ENCODE measurements around the gene LAMA4.
"Not testable (repeated sequence)": the region's sequence is repeated elsewhere in the genome, so short reads cannot be mapped to it uniquely, and the experiment has no call there.

Gene LAMA4

DNA sequence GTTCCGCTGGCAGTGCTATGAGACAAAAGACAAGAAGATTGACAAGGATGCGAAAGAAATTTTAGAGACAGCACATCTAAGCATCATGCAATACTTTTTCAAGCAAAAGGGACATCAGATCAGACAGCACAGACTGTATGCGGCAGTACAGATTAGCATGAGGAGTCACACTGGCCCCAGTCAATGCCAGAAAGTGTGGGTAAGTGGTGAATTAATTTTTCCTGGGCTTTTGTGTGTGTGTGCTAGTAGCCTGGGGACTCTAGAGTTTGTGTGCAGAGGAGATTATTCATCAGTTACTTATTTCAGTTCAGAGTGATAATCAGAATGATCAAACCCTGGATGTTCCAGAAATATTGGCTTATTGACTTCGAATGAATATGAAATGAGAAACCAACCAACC lies 47.2 kb downstream of the LAMA4 start:
- no peak for DNase-seq

DNA sequence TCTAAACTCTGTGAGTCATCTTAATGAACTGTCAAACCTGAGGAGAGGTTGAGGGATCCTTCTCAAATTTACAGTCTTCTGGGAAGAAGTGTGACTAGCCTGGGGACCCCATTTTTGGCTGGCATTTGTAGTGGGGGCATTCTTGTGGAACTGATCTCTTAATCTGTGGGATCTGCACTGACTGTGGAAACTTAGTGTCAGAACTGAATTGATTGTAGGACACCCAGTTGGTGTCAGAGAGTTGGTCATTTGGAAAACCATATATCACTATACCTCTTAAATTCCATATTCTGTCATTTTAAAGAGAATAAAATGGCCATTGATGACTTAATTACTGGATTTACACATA lies 48.3 kb downstream of the LAMA4 start:
- no peak for DNase-seq

- no peak for DNase-seq
These were observed 48.8 kb downstream of the LAMA4 start for GRCh38 chr6:112205427-112206109.

GRCh38 chr6:112204350-112204706 lies 50.0 kb downstream of the LAMA4 start:
- DNase-seq = no peak

- DNase-seq = no peak
These were observed 50.6 kb downstream of the LAMA4 start for GRCh38 chr6:112203577-112204349.

DNA sequence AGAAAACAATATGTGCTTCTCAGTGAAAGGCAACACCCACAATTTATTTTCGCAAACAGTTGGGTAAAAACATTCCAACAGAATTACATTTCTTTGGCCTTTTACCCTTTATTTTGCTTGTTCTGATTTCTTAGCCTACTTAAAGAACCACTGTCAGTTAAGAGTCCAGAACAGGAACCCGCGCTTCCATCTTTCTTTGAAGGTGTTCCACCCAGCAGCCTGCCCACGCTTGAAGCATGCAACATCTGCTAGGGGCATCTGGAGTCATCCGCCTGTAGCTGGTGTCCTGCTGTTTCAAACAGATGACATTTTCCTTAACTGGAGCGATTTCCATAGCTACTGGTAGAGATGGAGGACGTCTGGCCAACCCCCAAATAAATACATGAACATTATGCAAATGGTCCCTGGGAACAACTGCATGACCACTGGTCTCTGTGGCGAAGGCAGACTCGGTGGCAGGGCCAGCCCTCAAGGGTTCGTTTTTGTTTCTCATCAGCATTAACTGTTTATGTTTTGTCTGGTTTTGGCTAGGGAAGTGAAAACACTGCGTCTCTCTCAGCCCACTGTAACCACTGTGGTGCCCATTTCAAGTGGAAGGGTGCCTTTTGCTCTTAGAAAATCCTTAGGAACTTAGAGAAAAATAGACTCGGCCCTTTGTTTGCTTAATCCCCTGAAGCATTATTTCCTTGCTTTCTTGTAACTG lies 51.6 kb downstream of the LAMA4 start:
- DNase-seq = no peak

DNA sequence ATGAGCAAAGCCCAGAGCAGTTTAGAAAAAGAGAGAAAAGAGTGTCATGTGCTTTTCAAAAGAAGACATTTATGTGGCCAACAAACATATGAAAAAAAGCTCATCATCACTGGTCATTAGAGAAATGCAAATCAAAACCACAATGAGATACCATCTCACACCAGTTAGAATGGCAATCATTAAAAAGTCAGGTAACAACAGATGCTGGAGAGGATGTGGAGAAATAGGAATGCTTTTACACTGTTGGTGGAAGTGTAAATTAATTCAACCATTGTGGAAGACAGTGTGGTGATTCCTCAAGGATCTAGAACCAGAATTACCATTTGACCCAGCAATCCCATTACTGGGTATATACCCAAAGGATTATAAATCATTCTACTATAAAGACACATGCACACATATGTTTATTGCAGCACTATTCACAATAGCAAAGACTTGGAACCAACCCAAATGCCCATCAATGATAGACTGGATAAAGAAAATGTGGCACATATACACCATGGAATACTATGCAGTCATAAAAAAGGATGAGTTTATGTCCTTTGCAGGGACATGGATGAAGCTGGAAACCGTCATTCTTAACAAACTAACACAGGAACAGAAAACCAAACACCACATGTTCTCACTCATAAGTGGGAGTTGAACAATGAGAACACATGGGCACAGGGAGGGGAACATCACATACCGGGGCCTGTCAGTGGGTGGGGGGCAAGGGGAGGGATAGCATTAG lies 54.0 kb downstream of the LAMA4 start:
- DNase-seq = not testable (repeated sequence)

DNA sequence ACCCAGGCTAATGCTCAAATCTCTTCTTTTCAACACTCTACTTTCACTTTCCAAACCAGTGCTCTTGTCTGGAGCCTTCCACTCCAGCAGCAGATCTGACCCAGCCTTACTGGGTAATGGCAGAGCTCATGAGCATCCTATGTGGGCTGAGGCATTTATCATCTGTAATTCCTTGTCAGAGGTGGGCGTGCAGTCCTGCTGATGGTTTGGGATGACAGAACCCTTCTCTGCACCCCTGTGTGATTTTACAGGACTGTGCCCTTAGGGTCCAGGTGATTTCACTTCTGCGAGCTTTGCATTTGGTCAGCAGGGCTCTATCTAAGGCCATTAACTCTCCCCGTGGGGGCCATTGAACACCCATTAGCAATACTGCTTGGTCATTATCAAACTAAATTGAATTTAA lies 55.4 kb downstream of the LAMA4 start:
- DNase-seq = no peak

GRCh38 chr6:112198582-112198981 lies 55.8 kb downstream of the LAMA4 start:
- DNase-seq = no peak

GRCh38 chr6:112197636-112198035 lies 56.7 kb downstream of the LAMA4 start:
- no peak for DNase-seq

GRCh38 chr6:112196306-112196705 lies 58.1 kb downstream of the LAMA4 start:
- no peak for DNase-seq

DNA sequence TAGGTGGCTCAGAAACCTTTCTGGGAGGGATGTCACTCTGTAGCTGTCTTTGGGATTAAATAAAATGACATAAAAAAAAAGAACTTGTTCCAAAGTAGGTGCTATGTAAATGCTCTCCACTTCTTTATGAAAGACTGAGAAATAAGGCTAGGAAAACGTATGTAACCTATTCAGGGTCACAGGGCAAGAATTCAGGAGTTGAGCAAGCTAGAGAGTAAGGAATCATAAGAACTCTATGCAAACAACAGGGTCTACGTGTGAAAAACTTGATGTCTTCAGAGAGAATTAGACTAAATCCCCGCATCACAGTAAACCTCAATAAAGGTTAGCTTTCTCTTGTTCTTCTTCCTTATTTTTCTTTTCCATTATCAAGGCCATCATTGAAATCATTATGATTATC lies 59.2 kb downstream of the LAMA4 start:
- DNase-seq = no peak

DNA sequence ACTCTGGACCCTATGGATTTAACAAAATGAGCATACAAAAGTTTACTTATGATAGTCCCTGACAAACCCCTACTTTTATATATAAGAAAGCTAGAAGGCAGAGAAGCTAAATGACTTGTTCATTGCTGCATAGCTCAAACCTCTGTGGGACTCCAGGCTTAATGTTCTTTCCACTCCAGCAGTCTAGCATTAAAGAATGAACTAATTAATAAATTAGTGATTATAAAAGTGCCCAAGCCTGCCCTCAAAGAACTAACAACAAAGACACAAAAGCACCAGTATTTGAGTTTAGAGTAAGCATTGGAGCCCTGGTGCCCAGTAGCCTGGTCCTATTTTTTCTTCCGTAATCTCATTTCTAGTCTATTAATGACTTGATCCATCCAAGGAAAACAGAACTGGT lies 59.9 kb downstream of the LAMA4 start:
- no peak for DNase-seq

- no peak for DNase-seq
These were observed 60.8 kb downstream of the LAMA4 start for GRCh38 chr6:112193535-112194051.

- no peak for DNase-seq
These were observed 61.2 kb downstream of the LAMA4 start for GRCh38 chr6:112193117-112193516.

GRCh38 chr6:112191509-112192020 lies 62.8 kb downstream of the LAMA4 start:
- no peak for DNase-seq

DNA sequence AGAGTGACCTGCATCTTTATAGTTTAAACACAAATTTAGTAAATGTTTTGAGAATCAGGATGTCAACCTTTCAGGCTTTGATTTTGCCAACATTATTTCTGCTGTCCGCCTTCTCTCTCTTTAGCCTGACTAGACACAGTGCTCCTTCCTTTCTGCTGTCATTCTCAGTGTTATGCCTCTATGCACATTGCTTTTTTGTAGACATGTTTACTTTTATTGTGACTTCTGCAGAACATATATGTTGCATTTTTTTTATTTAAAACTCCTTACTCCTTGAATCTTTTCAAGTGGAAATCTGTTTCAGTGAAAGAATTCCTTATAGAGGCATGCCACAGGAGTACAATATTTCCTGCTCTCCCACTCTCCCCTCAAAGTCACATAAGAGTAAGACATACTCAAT lies 64.2 kb downstream of the LAMA4 start:
- DNase-seq = no peak

GRCh38 chr6:112189494-112189893 lies 64.9 kb downstream of the LAMA4 start:
- DNase-seq = no peak

GRCh38 chr6:112188906-112189305 lies 65.5 kb downstream of the LAMA4 start:
- DNase-seq = no peak

DNA sequence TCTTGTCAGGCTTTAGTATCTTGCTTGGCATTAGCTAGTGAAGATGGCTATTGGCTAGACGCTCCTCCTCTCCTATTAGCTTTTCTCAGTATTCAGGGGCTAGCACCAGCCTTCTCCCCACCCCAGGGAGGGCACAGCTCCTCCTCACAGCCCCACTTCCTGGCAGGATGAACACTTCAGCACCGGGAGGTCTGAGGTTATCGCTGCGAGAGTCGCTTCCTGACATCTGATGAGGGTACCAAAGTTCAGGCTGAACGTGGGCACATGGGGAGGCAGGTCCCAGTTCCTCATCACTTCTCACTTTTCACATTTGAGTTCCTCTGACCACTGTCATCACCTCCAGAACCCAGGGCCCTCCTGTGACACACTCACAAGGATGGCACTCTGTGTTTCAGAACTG lies 66.6 kb downstream of the LAMA4 start:
- no peak for DNase-seq

DNA sequence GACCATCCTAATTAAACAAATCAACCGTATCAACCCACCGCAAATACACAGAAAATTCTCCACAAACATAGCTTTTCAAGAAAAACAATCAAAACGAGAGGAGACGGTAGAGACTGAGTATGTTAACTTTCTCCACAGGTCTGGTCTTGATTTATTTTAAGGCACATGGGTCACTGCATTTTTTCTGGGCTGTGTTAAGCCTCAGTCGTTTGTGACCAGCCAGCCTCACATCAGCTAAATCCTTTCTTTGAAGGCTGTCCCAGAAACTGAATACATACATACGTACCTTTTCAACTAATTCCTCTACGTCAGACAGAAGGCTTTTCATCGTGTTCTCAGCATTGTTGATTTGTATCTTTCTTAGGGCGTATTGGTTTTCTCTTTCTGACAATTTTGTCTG lies 69.4 kb downstream of the LAMA4 start:
- no peak for DNase-seq

DNA sequence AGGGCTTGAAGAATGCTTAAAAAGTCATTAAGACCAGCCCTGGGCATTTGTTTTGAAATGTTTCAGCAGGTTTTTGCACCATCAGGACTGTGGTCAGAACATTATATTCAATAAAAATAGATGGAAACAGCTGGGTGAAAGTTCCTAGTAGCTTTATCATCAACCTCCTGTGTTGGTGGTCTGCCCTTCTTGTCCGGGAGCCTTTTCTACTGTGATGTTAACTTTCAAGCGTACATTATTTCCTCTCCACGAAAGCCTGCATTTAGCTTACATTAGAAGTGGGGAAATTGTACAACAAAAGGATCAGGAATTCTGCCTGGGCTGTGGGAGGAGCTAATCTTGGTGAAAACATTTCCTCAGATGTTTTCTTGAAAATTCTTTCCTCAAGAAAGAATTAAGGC lies 71.1 kb downstream of the LAMA4 start:
- no peak for DNase-seq

GRCh38 chr6:112181130-112181529 lies 73.2 kb downstream of the LAMA4 start:
- no peak for DNase-seq
